ENCODE measurements around the gene METTL1. TPM values are rescaled to one million over a fixed set of nuclear protein-coding genes. Genes with fewer than 3 reads are reported as not detected.

The METTL1 gene
- total RNA-seq, 1 donor: 5.2 TPM

- H3K4me3 ChIP-seq (ENCODE audit: low read depth, low read length): no peak overlapping the region
Measured at GRCh38 chr12:57740656-57741412, 31.1 kb downstream of the METTL1 start.

GRCh38 chr12:57739914-57740538 lies 31.9 kb downstream of the METTL1 start:
- TF ChIP-seq CTCF (IDR thresholded peaks at IDR 0.05; ENCODE audit: insufficient read depth, low read depth, low read length): no peak
- H3K4me3 ChIP-seq (ENCODE audit: low read depth, low read length): no peak overlapping the region
- DNase-seq (ENCODE audit: low read depth): no peak

More at GRCh38 chr12:57740656-57741412, 31.1 kb downstream of the METTL1 start:
- no peak for DNase-seq (ENCODE audit: low read depth)
- TF ChIP-seq CTCF (IDR thresholded peaks at IDR 0.05; ENCODE audit: insufficient read depth, low read depth, low read length): no peak

- TF ChIP-seq CTCF (IDR thresholded peaks at IDR 0.05; ENCODE audit: insufficient read depth, low read depth, low read length): no peak
- no peak for DNase-seq (ENCODE audit: low read depth)
- no peak overlapping the region for H3K4me3 ChIP-seq (ENCODE audit: low read depth, low read length)
Measured at GRCh38 chr12:57739387-57739786, 32.5 kb downstream of the METTL1 start.

- no peak for DNase-seq (ENCODE audit: low read depth)
- TF ChIP-seq CTCF (IDR thresholded peaks at IDR 0.05; ENCODE audit: insufficient read depth, low read depth, low read length): no peak
- H3K4me3 ChIP-seq (ENCODE audit: low read depth, low read length): peak within 1 kb of the TSS; percentile 15
Measured at GRCh38 chr12:57738661-57739237, 33.2 kb downstream of the METTL1 start, which contains the start of gene AGAP2. Gene AGAP2, minus strand, starts transcription at chr12:57738742. Its CDS starts 496 bp downstream, at chr12:57738246.

GRCh38 chr12:57737467-57738460 lies 34.1 kb downstream of the METTL1 start:
- no peak for DNase-seq (ENCODE audit: low read depth)
- peak overlapping the region; percentile 15 for H3K4me3 ChIP-seq (ENCODE audit: low read depth, low read length)
- no peak for TF ChIP-seq CTCF (IDR thresholded peaks at IDR 0.05; ENCODE audit: insufficient read depth, low read depth, low read length)

Measured in fibroblast of villous mesenchyme (primary cell).